Gastroesophageal sphincter (tissue), 3 donors: ENCODE measurements around the gene ABCA7.

Experiments used
- EP300 ChIP-seq: sonication (generic); formaldehyde crosslinking; IDR thresholded peaks from one replicate; pipeline ENCODE4 v1.6.1; 2017; ENCODE audit warnings: antibody characterized with exemption, mild to moderate bottlenecking
- POLR2A ChIP-seq, 2 donors: fragments of 450-650 bp; IDR thresholded peaks; one replicate each; pipeline ENCODE4 v1.6.1; 2017; ENCODE audit warnings: antibody characterized with exemption in 2 of 2, mild to moderate bottlenecking in 2 of 2, moderate library complexity in 1 of 2
- POLR2AphosphoS5 ChIP-seq: sonication (generic); formaldehyde crosslinking; IDR thresholded peaks from one replicate; pipeline ENCODE4 v1.6.1; 2017; ENCODE audit warnings: antibody characterized with exemption
- TF ChIP-seq, protein P1 (sequence below), 4 experiments: fragments of 200-600 bp in 2 of 4; fragments of 450-650 bp in 2 of 4; sonication (generic) in 1 of 4; IDR thresholded peaks; one replicate each; pipeline ENCODE4 v1.5.1; 2017 to 2019; ENCODE audit warnings: antibody characterized with exemption in 4 of 4, mild to moderate bottlenecking in 2 of 4, moderate library complexity in 2 of 4

DNA sequence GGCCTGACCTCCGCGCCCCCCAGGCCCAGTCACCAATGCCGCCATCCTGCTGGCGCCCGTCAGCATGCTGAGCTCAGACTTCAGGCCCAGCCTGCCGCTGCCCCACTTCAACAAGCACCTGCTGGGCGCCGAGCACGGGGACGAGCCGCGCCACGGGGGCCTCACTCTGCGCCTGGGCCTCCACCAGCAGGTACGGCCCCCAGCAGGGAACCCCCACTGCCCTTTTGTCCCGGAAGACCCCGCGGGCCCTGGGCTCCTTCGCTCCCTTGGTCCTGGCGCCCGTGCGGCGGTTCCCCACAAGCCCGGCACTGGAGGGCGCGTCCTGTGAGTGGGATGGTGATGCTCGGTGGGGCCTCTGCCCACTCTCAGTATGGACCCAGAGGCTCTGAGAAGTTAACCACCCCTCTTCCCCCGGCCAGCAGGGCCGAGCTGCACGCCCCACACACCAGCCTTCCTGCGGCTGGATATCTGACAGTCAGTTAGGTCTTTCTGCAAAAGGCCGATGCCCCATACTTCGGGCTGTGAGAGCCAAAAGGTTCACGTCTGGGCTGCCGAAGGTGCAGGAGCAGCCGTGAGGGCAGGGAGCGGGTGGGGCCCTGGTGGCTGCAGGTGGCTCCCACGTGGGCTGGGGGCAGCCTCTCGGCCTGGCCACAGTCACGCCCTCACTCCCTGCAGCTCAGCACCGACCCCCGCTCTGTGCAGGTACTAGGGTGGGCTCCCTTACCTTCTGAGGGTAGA lies 47.8 kb upstream of the ABCA7 start:
- TF ChIP-seq POLR2A (IDR thresholded peaks at IDR 0.05), result no peak
- TF ChIP-seq, protein P1, sequence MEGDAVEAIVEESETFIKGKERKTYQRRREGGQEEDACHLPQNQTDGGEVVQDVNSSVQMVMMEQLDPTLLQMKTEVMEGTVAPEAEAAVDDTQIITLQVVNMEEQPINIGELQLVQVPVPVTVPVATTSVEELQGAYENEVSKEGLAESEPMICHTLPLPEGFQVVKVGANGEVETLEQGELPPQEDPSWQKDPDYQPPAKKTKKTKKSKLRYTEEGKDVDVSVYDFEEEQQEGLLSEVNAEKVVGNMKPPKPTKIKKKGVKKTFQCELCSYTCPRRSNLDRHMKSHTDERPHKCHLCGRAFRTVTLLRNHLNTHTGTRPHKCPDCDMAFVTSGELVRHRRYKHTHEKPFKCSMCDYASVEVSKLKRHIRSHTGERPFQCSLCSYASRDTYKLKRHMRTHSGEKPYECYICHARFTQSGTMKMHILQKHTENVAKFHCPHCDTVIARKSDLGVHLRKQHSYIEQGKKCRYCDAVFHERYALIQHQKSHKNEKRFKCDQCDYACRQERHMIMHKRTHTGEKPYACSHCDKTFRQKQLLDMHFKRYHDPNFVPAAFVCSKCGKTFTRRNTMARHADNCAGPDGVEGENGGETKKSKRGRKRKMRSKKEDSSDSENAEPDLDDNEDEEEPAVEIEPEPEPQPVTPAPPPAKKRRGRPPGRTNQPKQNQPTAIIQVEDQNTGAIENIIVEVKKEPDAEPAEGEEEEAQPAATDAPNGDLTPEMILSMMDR (IDR thresholded peaks at IDR 0.05), result no peak
- TF ChIP-seq EP300, result no peak
- no peak for TF ChIP-seq POLR2AphosphoS5
